Measurements from ENCODE around the gene PLEKHJ1.
A peak's percentile ranks its signal among the peaks of the same experiment; 100 is the strongest.

Gene PLEKHJ1

GRCh38 chr19:2235381-2236063 is 607 bp downstream of the PLEKHJ1 start:
- Histone ChIP-seq H2AFZ (ENCODE audit: low read depth, low read length) (no peak overlapping the region), H3K36me3 (replicated peaks; ENCODE audit: low read depth, low read length) (peaks cover 43% of the 10 kb centered on the region), H3K4me3 (ENCODE audit: low read length) (peak overlapping the region; percentile 89), H4K20me1 (ENCODE audit: insufficient read depth, low read length) (peaks cover 33% of the 10 kb centered on the region), H3K9me3 (ENCODE audit: insufficient read depth, low read length) (no peaks in the 10 kb centered on the region), H3K79me2 (ENCODE audit: low read length) (peaks cover 76% of the 10 kb centered on the region), H3K27ac (ENCODE audit: low read length) (peak overlapping the region; percentile 42), H3K4me1 (ENCODE audit: low read length) (peaks cover 31% of the 10 kb centered on the region), H3K4me2 (ENCODE audit: low read length) (peak overlapping the region; percentile 95), H3K9ac (ENCODE audit: low read length) (peak overlapping the region; percentile 93), H3K27me3 (ENCODE audit: low read depth, low read length) (no peaks in the 10 kb centered on the region)
- no peak for TF ChIP-seq EZH2phosphoT487 (IDR thresholded peaks at IDR 0.05; ENCODE audit: low read depth)
- TF ChIP-seq CTCF (IDR thresholded peaks at IDR 0.05; ENCODE audit: low read depth, low read length) = no peak

- Histone ChIP-seq H3K4me1 (ENCODE audit: low read length) (peaks cover 31% of the 10 kb centered on the region), H3K9ac (ENCODE audit: low read length) (peak overlapping the region; percentile 93), H3K27me3 (ENCODE audit: low read depth, low read length) (no peaks in the 10 kb centered on the region), H3K9me3 (ENCODE audit: insufficient read depth, low read length) (no peaks in the 10 kb centered on the region), H3K27ac (ENCODE audit: low read length) (peak overlapping the region; percentile 42), H2AFZ (ENCODE audit: low read depth, low read length) (no peak overlapping the region), H3K36me3 (replicated peaks; ENCODE audit: low read depth, low read length) (peaks cover 42% of the 10 kb centered on the region), H3K4me2 (ENCODE audit: low read length) (peak overlapping the region; percentile 95), H3K79me2 (ENCODE audit: low read length) (peaks cover 70% of the 10 kb centered on the region), H3K4me3 (ENCODE audit: low read length) (peak overlapping the region; percentile 89), H4K20me1 (ENCODE audit: insufficient read depth, low read length) (peaks cover 28% of the 10 kb centered on the region)
- no peak for TF ChIP-seq EZH2phosphoT487 (IDR thresholded peaks at IDR 0.05; ENCODE audit: low read depth)
- TF ChIP-seq CTCF (IDR thresholded peaks at IDR 0.05; ENCODE audit: low read depth, low read length) = no peak
Observed at GRCh38 chr19:2234996-2235380, 1.1 kb downstream of the PLEKHJ1 start.

- H3K9me3 ChIP-seq (ENCODE audit: insufficient read depth, low read length) = no peaks in the 10 kb centered on the region
- H3K79me2 ChIP-seq (ENCODE audit: low read length) = peaks cover 60% of the 10 kb centered on the region
- H2AFZ ChIP-seq (ENCODE audit: low read depth, low read length) = no peak overlapping the region
- no peak overlapping the region for H3K27ac ChIP-seq (ENCODE audit: low read length)
- no peak for TF ChIP-seq CTCF (IDR thresholded peaks at IDR 0.05; ENCODE audit: low read depth, low read length)
- TF ChIP-seq EZH2phosphoT487 (IDR thresholded peaks at IDR 0.05; ENCODE audit: low read depth) = no peak
- H3K4me1 ChIP-seq (ENCODE audit: low read length) = peaks cover 20% of the 10 kb centered on the region
- H3K27me3 ChIP-seq (ENCODE audit: low read depth, low read length) = no peaks in the 10 kb centered on the region
- H3K9ac ChIP-seq (ENCODE audit: low read length) = no peak overlapping the region
- no peak overlapping the region for H3K4me3 ChIP-seq (ENCODE audit: low read length)
- peaks cover 20% of the 10 kb centered on the region for H4K20me1 ChIP-seq (ENCODE audit: insufficient read depth, low read length)
- no peak overlapping the region for H3K4me2 ChIP-seq (ENCODE audit: low read length)
- H3K36me3 ChIP-seq (replicated peaks; ENCODE audit: low read depth, low read length) = peaks cover 43% of the 10 kb centered on the region
Observed at GRCh38 chr19:2233601-2234280, 2.4 kb downstream of the PLEKHJ1 start.

- peaks cover 16% of the 10 kb centered on the region for H4K20me1 ChIP-seq (ENCODE audit: insufficient read depth, low read length)
- TF ChIP-seq CTCF (IDR thresholded peaks at IDR 0.05; ENCODE audit: low read depth, low read length) = no peak
- no peaks in the 10 kb centered on the region for H3K27me3 ChIP-seq (ENCODE audit: low read depth, low read length)
- H3K27ac ChIP-seq (ENCODE audit: low read length) = no peak overlapping the region
- peaks cover 48% of the 10 kb centered on the region for H3K79me2 ChIP-seq (ENCODE audit: low read length)
- H3K4me3 ChIP-seq (ENCODE audit: low read length) = no peak overlapping the region
- H3K36me3 ChIP-seq (replicated peaks; ENCODE audit: low read depth, low read length) = peaks cover 41% of the 10 kb centered on the region
- no peak overlapping the region for H3K4me2 ChIP-seq (ENCODE audit: low read length)
- no peak overlapping the region for H2AFZ ChIP-seq (ENCODE audit: low read depth, low read length)
- peaks cover 16% of the 10 kb centered on the region for H3K4me1 ChIP-seq (ENCODE audit: low read length)
- no peaks in the 10 kb centered on the region for H3K9me3 ChIP-seq (ENCODE audit: insufficient read depth, low read length)
- no peak overlapping the region for H3K9ac ChIP-seq (ENCODE audit: low read length)
Observed at GRCh38 chr19:2232286-2233151, 3.6 kb downstream of the PLEKHJ1 start.
